ENCODE measurements around the gene MOBP. TPM values are rescaled to one million over a fixed set of nuclear protein-coding genes. Genes with fewer than 3 reads are reported as not detected.
"Not testable (repeated sequence)": the region's sequence is repeated elsewhere in the genome, so short reads cannot be mapped to it uniquely, and the experiment has no call there.

MOBP gene
- polyA plus RNA-seq, 5 donors = 0.16 to 0.60 (median 0.26) TPM

DNA sequence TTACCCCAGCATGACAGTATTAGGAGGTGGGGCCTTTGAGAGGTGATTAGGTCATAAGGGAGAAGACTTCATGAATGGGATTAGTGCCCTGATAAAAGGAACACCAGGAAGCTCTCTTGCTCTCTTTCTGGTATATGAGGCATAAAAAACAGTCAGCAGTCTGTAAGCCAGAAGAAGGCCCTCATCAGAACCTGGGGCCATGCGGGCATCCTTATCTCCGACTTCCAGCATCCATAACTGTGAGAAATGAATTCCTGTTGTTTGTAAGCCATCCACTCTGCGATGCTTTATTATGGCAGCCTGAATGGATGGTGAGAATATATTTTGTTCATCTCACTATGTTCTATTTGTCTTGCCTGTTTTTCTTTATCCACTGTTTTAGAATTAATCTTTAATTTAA, 17.7 kb upstream of the MOBP start:
- no peak for DNase-seq

DNA sequence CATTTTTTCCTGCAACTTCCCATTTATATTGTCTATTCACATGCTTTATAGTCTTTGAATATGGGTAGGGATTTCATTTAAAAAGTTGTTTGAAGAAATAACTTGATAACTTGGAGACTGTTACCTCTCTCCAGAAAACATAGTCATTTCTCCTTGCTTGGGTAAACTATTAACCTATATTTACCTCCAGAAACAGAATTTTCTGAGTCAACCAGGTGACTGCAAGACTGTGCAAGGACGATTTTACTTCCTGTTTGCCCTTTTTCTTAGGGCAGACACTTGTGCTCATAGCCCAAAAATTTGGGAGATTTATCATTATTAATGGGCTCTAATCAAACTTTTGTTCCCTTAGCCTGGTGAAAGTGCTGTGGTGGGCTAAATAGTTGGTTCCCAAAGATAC, 14.3 kb upstream of the MOBP start:
- no peak for DNase-seq

DNA sequence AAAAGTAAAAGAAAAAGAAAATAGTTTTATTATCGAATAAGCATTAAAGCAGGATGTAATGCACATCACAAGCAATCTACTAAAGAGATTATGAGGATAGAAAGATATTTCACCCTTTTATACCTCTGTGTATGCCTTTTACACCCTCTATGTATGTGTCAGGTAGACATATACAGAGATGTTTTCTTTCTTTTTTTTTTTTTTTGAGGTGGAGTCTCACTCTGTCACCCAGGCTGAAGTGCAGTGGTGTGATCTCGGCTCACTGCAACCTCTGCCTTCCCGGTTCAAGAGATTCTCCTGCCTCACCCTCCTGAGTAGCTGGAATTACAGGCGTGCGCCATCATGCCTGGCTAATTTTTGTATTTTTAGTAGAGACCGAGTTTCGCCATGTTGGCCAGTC, 13.6 kb upstream of the MOBP start:
- DNase-seq = not testable (repeated sequence)

DNA sequence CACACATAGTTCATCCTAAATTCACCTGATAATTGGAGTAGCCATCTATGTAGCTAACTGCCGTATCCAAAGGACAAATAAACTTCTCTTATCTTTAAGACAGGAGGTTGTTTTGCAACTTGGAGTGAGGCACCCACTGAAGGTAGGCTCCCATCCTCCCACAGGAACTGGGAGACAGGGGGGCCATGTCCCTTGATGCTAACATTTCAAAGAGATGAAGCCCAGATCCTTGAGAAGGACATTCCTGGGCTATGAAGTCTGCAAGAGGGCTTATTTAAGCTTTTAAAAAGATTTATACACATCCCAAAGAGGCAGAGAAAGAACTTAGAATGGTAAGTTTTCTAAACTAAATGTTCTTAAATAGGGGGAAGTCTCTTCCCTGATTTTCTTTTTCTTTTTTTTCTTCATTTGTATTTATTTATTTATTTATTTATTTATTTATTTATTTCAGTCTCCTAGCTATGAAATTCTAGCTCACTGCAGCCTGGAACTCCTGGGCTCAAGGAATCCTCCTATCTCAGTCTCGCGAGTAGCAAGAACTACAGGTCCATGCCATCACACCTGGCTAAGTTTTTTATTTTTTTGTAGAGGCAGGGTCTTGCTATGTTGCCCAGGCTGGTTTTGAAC, 12.8 kb upstream of the MOBP start:
- no peak for DNase-seq

DNA sequence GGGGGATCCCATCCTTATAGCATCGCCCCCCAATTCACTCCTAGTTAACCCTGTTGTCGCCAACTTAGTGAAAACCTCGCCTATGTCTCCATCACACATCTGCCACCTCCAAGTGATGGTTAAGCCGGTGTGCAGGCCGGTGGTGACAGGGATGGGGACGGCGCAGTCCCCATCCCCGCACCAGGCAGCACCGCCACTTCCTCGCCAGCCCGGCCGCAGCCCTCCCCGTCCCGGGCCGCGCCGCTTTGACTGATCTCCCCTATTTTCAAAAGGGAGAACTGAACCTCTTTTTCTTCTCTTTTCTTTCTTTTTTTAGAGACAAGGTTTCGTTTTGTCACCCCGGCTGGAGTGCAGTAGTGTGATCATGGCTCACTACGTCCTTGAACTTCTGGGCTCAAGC, 11.3 kb upstream of the MOBP start:
- no peak for DNase-seq

DNA sequence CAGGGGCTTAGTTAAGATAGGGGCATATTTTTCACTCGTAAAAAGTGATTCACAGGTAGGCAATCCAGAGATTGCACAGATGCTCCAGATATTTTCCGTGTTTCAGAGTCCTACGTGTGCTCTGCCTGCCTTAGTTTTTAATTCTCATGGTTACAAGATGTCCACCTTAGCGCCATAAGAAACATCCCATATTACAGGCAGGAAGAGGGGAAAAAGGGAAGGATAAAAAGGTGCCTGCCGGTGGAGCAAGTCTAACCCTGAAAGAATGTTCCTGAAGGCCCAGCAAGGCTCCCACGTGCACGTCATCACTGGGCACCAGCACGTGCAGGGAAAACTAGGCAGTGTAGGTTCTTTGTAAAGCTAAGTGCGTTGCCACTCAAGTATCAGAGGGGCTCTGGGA, 10.1 kb upstream of the MOBP start:
- no peak for DNase-seq

DNA sequence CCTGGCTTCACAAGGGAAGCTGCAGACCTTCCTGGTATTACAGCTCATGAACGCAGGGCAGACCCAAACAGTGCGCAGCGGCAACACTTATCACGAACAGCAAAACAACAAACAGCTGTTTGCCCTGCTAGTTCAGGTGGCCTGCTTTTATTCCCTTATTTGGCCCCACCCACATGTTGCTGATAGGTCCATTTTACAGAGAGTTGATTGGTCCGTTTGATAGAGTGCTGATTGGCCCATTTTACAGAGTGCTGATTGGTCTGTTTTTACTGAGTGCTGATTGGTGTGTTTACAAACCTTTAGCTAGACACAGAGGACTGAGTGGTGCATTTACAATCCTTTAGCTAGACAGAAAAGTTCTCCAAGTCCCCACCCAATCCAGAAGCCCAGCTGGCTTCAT, 8.9 kb upstream of the MOBP start:
- DNase-seq = not testable (repeated sequence)

DNA sequence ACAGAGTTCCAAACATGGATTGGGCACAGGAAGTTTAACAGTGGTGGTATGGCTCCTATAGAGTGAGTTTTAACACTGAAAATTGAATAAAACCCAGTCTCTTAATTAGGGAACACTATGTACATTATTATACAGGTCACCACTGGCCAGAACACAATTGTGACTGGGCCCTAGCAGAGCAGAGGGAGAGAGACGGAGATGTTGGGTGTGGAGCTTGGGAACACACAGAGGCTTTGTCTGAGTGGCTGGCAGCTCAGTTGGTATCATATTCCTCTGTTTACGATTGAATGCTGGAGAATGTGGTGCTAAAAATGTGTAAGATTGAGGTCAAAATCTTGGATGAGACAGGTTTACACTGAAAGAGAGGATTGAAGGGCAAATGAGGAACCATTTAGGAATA, 6.8 kb upstream of the MOBP start:
- DNase-seq = no peak

DNA sequence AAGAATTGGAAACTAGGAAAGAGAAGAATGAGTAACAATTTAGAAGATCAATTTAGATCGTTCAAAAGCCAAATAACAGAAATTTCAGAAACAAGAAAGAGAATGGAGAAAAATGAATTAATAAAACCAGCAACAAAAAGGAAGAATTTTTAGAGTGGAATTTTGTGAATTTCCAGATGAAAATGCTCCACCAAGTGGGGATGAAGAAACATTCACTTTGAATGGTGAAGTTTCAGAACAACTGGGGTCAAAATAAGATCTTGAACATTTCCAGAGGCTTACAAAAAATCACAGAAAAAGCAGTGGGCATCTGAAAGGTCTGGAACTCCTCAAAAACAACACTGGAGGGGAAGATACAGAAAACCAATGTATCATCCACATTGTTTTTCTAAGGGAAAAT, 4.2 kb upstream of the MOBP start:
- DNase-seq = no peak

DNA sequence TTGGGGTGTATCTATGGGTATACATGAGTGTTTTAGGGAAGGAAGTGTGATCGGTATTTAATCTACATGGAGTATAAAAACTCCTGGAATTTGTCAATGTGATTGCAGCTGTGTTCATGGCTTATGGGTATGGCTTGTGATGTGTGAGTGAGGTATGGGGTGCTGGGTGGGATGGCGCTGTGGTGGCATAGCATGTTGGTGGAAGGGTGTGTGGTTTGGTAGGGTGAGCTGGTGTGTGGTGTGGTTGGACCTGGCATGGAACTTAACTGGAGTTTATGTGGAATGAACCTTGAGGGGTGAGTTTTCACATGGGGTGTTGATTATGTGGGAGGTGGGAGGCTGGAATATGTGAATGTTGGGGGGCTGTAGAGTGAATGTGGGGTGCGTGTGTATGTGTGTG, 492 bp upstream of the MOBP start:
- DNase-seq = no peak

DNA sequence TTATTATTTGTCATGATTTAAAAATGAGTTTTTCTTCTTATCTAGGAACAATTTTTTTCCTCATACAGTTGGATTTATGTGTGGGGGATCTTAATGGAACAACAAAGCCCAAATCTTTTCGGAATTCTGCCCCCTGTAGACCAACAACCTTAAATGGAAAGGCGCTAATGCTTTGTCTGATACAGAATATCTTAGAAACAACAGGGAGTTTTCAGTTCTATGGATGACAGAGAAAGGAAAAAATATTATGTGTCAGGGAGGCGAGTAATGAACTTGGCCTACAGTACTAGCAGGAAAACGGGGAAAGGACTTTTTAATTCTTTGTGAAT, 592 bp downstream of the MOBP start:
- no peak for DNase-seq

DNA sequence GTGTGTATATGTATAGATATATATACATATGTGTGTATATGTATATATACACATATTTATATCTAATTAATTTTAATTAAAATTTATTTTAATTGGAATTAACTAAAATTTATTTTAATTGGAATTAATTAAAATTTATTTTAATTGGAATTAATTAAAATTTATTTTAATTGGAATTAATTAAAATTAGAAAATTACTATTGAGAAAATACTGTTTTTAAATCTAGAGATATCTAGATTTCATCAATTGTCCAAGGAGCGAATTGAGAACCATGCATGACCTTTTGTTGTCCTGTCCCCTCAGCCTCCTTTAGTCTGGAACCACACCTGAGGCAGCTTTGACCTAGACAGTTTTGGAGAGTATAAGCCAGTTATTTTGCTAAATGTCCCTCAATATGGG, 1.8 kb downstream of the MOBP start:
- DNase-seq = no peak

DNA sequence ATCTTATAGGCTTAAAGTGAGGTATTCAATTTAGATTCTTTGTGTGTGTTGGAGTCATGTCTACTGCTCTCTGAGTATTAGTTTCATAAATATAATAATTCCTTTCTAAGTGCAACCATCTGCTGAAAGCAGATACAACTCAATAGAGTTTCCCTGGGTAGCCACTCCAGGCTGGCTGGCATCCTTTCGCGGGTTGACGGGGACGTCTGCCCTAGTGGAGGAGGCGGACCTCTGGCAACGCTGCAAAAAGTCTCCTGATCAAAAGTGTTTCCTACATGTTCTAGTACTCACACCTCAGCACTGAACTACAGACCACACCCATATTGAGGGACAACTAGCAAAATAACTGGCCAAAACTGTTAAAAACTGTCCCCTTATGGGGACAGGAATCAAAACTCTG, 2.5 kb downstream of the MOBP start:
- no peak for DNase-seq

DNA sequence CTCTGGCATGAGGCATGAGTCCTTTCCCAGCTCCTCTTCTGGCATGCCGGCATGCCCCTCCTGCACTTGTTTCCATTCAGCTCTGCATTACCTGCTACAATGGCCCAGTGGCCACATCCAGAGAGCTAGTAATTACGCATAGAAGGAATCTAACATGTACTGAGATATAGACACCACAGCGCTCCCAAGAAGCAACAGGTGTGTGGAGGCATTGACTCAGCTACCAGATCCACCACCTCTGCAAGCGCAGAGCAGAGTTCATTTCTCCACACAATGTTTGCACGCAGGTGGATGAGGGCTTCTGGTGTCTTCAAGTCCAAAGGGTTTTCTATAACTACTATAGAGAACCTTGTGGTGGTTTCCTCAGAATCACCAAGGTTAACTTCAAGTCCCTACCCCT, 4.2 kb downstream of the MOBP start:
- DNase-seq = no peak

DNA sequence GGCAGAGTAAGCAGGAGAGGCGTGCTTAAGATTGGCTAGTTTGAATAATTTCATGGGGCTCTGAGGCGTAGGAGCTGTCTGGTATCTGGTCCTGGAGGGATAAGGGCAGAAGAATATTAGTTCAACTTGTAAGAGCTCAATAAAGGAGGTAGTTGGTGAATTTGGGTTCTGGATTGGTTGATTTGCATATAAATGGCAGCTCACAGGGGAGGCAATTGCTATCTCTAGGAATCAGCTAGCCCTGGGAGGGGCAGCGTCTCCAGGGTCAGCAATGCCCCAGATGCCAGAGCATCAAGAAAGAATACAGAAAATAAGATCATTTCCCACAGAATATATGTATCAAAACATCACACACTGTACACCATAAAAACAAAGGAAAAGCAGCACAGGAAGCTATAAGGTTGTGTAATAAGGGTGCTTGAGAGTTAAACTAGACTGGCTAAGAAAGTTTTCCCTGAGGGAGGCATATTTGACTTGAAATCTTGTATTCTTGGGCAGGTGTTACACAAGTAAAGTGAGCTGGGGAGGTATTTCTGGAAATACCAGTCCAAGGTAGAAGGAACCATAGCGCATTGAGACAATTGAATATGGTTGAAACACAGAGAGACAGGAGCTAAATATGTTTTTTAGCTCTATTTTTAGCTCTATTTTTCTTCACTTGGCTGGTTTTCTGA, 6.1 kb downstream of the MOBP start:
- peak; percentile 3 to 29 for DNase-seq

DNA sequence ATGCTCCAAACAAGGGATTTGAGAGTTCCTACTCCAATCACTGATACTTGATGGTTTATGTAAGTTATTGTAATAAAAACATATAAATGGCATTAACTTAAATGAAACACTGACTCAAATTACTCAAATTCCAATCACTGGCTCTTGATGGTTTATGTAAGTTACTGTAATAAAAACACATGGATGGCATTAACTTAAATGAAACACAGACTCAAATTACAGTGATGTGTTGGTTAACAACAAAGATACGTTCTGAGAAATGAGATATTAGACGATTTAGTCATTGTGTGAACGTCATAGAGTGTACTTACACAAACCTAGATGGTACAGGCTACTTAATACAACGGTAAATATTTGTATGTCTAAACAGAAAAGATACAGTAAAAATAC, 6.6 kb downstream of the MOBP start:
- DNase-seq = no peak

DNA sequence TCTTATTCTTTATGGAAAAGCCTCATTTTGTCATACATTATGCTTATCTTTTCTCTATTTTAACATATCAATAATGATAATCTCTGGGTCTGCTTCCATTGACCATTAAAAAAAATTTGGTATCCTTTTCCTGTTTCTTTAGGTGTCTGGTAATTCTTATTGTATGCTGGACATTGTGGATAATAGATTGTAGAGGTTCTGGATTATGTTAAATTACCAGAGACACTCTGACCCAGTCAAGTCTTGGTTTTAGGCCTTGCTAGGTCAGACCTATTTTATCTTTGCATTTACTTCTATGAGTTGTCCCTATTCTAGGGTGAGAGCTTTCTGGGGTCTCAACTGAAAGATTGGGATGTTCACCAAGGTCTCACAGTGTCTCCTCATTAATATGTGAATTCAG, 9.3 kb downstream of the MOBP start:
- DNase-seq = no peak

DNA sequence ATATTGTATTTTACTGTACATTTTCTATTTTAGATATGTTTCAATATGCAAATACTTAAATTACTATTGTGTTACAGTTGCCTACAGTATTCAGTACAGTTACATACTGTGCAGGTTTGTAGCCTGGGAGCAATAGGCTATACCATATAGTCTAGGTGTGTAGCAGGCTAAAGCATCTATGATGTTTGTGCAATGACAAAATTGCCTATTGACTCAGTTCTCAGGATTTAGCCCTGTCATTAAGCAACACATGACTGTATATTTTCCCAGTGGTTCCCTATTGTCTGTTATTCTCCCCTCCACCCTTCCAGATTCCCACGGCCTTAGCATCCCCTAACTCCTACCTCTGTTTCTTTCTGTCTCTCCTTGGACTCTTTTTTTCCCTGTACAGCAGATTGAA, 10.7 kb downstream of the MOBP start:
- no peak for DNase-seq

DNA sequence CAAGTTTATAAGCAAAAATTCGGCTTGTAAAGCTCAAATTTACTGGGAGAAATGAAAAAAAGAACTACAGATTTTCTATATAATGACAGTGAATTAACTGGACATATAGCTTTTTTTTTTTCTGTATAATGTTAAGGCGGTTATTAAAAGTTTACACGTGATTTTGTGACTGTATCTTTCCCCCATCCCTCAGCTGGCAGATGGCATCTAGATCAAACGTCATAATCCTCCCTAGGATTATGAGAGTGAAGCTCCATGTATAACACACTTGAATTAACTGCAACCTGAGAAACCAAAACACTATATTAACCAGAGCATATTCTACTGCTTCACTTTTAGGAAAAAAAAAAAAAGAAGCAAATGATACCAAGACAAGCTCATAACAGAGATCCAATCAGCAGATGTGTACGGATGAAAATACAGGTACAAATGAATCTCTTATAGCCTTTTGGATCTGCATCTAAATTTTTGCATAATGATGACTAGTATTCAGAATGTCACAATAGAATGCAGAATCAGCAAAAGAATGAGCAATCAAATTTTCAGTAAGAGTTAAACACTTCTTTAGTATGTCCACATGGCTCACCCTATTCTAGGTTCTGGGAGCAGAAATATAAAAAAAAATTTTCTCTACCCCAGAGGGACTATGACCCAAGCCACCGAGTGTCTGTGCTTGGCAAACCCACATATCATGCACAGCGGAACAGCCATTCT, 12.4 kb downstream of the MOBP start:
- no peak for DNase-seq

DNA sequence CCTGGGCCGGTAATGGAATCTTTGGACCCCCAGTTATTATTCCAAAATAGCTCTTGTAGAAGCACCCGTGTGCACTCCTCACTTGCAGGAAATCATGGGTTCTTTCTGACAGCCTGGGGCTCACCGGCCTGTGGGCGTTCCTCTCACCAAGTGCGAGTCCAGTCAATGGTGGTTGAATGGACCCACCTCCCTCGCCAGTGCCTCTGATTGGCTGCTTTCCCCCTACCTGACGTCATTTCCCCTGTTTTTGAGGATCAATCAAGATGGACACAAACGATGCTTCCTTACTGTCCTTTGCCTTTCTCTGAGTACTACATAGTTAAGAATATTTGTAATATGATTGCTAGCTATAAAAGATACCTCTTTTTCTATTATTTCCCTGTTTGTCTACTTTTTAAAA, 18.1 kb downstream of the MOBP start:
- DNase-seq = no peak

DNA sequence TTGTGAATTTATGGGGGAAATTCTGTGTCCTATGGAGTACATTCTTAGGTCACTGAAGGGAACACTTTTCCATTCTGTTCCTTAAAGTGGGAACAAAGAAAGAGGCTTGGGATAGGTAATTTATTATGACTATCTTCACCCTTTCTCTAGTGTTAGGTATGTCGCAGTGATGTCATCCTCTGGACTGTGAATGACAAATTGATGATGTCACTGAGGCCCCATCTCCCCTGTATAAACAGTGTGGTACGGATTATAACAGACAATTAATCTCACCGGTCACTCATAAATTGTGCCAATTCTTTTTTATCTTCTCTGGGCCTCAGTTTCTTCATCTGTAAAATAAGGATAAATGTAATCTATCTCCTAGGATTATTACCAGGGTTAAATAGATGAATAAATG, 23.5 kb downstream of the MOBP start:
- DNase-seq = no peak

DNA sequence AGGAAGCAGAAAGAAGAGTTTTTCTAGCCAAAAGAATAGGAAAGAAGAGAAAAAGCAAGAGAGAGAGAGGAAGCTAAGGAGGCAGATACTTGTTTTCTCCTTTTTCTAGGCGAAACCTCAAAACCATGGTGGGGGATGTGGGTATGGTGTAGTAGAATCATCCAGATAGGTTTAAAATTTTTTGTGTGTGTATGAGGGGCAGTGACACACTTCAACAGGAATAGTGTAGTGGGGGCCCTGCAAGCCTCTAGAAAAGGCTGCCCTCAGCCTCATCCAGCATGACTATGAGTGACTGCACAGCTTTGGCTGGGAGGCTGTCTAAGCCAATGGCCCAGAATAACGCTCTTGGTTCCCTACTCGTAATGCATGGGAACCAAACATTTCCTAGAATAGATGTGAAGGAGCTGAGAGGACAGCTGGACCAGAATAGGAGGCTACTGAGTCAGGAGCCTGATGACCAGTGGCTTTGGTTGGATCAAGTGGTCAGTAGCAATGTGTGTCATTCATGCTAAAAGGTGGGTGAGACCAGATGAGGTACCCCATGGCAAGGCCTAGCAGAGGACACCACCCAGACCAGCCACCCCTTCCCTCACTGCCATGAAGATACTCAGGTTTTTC, 24.4 kb downstream of the MOBP start:
- DNase-seq = no peak

DNA sequence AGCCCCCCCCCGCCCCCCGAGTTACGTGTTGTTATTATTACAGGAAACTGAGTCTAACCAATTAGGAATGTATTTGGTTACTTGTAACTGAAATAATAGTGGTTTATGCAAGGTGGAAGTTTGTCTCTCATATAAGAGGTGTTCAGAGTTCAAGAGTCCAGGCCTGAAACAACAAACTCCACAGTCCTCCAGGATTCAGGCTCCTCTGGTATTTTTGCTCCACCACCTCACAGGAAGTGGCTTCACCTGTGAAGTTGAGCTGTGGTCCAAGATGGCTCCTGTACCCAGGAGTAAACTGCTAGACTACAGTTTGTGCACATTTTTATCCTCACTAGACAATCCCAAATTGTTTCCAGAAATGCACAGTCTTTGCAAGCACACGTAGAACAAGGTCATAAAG, 27.3 kb downstream of the MOBP start:
- no peak for DNase-seq

Data from right lung (tissue), 5 donors.